DND-41 (cell line): ENCODE measurements around the gene STRN4.

Source experiments
- ATAC-seq: fragments of 200-7000 bp; cut with Tn5 transposase; 3 replicates; pipeline ENCODE4 v1.9.1; 2021; ENCODE audit warnings: low read depth; ENCODE audit not compliant: insufficient read depth
- DNase-seq: peaks from one replicate; pipeline ENCODE4 v3.0.0-alpha.2; 2020
- H2AFZ ChIP-seq: 2 replicates; pipeline ENCODE4 v1.6.0; 2012; ENCODE audit warnings: low read depth, low read length
- H3K27ac ChIP-seq: 2 replicates; pipeline ENCODE4 v1.5.1; 2012; ENCODE audit warnings: low read length, inconsistent platforms
- H3K27me3 ChIP-seq: fragments of 200-600 bp; sonication (generic); 2 replicates; pipeline ENCODE4 v1.6.0; 2012; ENCODE audit warnings: low read length, mild to moderate bottlenecking, inconsistent platforms; ENCODE audit not compliant: insufficient read depth, poor library complexity
- H3K36me3 ChIP-seq: 2 replicates; pipeline ENCODE4 v1.5.1; 2012; ENCODE audit warnings: low read length, inconsistent platforms; ENCODE audit not compliant: insufficient read depth
- H3K4me1 ChIP-seq: 2 replicates; pipeline ENCODE4 v1.5.1; 2012; ENCODE audit warnings: mild to moderate bottlenecking, low read length; ENCODE audit not compliant: insufficient read depth
- H3K4me2 ChIP-seq: 2 replicates; pipeline ENCODE4 v1.6.0; 2012; ENCODE audit warnings: mild to moderate bottlenecking, moderate library complexity, low read length, inconsistent platforms; ENCODE audit not compliant: insufficient read depth
- H3K4me3 ChIP-seq, 2 experiments: fragments of 200-600 bp in 1 of 2; shearing (Covaris generic) in 1 of 2; 2 replicates each; pipeline ENCODE4 v1.5.1; 2012 to 2016; ENCODE audit warnings: inconsistent platforms in 2 of 2, low read length in 2 of 2, mild to moderate bottlenecking in 2 of 2, low read depth in 1 of 2, moderate library complexity in 1 of 2
- H3K79me2 ChIP-seq: 2 replicates; pipeline ENCODE4 v1.6.0; 2012; ENCODE audit warnings: low read length, inconsistent platforms; ENCODE audit not compliant: insufficient read depth
- H3K9ac ChIP-seq: 2 replicates; pipeline ENCODE4 v1.6.0; 2012; ENCODE audit warnings: low read depth, mild to moderate bottlenecking, inconsistent platforms, low read length, moderate library complexity
- H3K9me3 ChIP-seq: 2 replicates; pipeline ENCODE4 v1.5.1; 2012; ENCODE audit warnings: low read length, moderate library complexity, mild to moderate bottlenecking, inconsistent platforms; ENCODE audit not compliant: insufficient read depth, severe bottlenecking
- H4K20me1 ChIP-seq: 2 replicates; pipeline ENCODE4 v1.6.0; 2012; ENCODE audit warnings: low read length; ENCODE audit not compliant: insufficient read depth
- EZH2 ChIP-seq: IDR thresholded peaks from 3 replicates; pipeline ENCODE4 v1.6.1; 2012; ENCODE audit warnings: borderline replicate concordance, low read depth, mild to moderate bottlenecking, moderate library complexity, low read length, inconsistent platforms; ENCODE audit not compliant: severe bottlenecking
- TF ChIP-seq, protein P1 (sequence below): IDR thresholded peaks from 2 replicates; pipeline ENCODE4 v1.5.1; 2012; ENCODE audit warnings: borderline replicate concordance, low read length, moderate library complexity, mild to moderate bottlenecking; ENCODE audit not compliant: poor library complexity, severe bottlenecking; ENCODE audit errors: extremely low read depth

Gene STRN4

DNA sequence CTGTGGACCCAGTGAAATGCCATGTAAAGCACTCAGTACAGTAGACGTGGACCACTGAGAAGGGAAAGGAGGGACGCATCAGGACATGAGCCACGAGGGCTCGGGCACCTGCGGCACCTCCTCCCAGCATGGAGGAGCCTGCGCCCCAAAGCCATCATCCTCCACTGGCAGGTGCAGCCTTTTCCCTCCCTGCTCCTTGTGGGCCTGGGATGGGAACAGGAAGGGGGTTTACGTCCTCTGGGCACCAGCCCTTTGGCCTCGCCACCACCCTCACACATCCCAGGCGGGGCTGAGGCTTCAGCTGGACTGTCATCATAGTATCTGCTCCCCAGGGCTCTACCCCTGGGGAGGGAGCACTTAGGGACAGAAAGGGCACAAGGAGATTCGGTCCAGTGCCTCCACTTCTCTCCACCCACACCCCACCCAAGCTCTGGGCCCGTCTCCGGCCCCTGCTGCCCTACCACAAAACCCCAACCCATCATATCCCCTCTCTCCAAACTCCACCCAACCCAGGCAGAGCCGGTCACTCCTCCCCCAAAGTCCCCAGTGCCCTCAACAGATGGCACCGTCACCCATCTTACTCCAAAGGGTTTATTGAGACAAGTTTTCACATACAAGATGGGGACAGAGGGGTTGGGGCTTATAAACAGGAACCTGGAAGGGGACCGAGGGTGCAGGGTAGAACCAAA, 27.2 kb downstream of the STRN4 start:
- TF ChIP-seq EZH2 = no peak
- TF ChIP-seq, protein P1, sequence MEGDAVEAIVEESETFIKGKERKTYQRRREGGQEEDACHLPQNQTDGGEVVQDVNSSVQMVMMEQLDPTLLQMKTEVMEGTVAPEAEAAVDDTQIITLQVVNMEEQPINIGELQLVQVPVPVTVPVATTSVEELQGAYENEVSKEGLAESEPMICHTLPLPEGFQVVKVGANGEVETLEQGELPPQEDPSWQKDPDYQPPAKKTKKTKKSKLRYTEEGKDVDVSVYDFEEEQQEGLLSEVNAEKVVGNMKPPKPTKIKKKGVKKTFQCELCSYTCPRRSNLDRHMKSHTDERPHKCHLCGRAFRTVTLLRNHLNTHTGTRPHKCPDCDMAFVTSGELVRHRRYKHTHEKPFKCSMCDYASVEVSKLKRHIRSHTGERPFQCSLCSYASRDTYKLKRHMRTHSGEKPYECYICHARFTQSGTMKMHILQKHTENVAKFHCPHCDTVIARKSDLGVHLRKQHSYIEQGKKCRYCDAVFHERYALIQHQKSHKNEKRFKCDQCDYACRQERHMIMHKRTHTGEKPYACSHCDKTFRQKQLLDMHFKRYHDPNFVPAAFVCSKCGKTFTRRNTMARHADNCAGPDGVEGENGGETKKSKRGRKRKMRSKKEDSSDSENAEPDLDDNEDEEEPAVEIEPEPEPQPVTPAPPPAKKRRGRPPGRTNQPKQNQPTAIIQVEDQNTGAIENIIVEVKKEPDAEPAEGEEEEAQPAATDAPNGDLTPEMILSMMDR = no peak
- Histone ChIP-seq H2AFZ (no peak overlapping the region), H3K4me2 (peak overlapping the region; percentile 90; the same call in 1 of the 2 replicates), H3K36me3 (peaks cover 55% of the 10 kb centered on the region), H3K27me3 (no peaks in the 10 kb centered on the region), H3K27ac (peak overlapping the region; percentile 95), H3K79me2 (peaks cover 30% of the 10 kb centered on the region), H3K4me1 (peaks cover 55% of the 10 kb centered on the region), H3K4me3 (no peak overlapping the region), H3K9me3 (no peaks in the 10 kb centered on the region), H4K20me1 (peaks cover 63% of the 10 kb centered on the region), H3K9ac (peak overlapping the region; percentile 41)
- ATAC-seq (no peak), DNase-seq (no peak)

DNA sequence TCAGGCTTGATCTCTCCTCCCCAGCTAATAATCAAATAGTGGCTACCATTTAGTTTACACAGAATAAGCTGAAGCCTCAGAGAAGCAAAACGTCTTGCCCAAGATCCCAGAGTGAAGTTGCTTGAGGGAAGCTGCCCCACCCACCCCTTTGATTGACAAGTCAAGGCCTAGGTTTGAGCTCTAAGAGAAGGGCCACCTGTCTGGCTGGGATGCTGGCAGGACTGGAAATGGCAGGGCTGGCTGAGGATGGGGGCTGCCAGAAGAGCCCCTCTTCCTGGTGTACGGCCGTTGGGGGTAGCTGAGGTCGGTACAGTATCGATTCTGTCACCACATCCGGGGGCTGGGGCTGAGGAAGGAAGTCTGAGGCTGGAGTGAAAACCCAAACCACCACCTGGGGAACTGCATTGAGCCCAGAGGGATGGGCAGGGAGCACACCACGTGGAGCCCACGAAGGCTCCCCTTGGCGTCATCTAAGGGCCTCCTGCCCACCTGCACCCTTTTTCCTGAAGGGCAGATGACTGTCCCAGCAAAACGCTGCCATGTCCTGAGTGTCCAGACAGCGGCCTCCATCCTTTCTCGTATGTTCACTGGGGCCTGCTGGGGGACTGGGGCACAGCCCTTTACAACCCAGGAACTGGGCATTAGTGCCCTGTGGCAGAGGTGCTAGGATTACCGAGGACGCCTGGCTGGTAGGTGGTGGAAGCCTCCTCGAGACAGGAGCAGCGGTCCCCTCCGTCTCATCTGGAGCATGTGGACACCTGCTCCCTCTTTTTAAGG, 27.9 kb downstream of the STRN4 start:
- H4K20me1 ChIP-seq = peaks cover 60% of the 10 kb centered on the region
- ATAC-seq (peak; percentile 73), DNase-seq (peak; percentile 98)
- H3K27ac ChIP-seq = peak overlapping the region; percentile 95
- no peak for TF ChIP-seq EZH2
- TF ChIP-seq, protein P1 = no peak
- peaks cover 33% of the 10 kb centered on the region for H3K79me2 ChIP-seq
- peaks cover 48% of the 10 kb centered on the region for H3K36me3 ChIP-seq
- peak overlapping the region; percentile 95 for H3K9ac ChIP-seq
- H3K27me3 ChIP-seq = no peaks in the 10 kb centered on the region
- H2AFZ ChIP-seq = no peak overlapping the region
- H3K9me3 ChIP-seq = no peaks in the 10 kb centered on the region
- peaks cover 63% of the 10 kb centered on the region for H3K4me1 ChIP-seq
- peak overlapping the region in 1 of 2 experiments; percentile 76; a peak in 3 of 4 replicates for H3K4me3 ChIP-seq
- H3K4me2 ChIP-seq = peak overlapping the region; percentile 90

DNA sequence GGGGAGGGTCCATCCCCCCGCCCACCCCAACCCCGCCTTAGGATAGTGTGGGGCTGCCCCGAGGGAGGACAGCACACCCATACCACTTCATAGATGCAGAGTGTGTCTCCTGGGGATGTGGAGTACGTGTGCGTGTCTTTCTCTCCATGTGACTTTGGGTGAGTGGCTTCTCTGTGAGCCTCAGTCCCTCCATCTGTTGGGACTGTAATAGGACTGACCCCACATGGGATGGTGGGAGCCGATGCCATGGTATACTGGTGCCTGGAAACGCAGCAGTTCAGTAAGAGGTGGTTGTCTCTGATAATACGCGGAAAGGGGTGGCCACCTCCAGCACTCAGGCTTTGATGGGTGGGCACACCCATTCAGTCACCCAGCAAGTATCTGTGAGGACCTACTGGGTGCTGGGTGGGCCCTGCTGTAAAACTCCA, 28.5 kb downstream of the STRN4 start:
- Histone ChIP-seq H3K27ac (peak overlapping the region; percentile 95), H4K20me1 (peaks cover 56% of the 10 kb centered on the region), H3K4me1 (peaks cover 63% of the 10 kb centered on the region)

More for the DNA sequence above, 28.5 kb downstream of the STRN4 start:
- ATAC-seq (peak; percentile 11), DNase-seq (no peak)
- Histone ChIP-seq H3K79me2 (peaks cover 38% of the 10 kb centered on the region), H3K9me3 (no peaks in the 10 kb centered on the region), H3K4me2 (peak overlapping the region; percentile 90), H3K27me3 (no peaks in the 10 kb centered on the region), H3K4me3 (peak overlapping the region; percentile 76 to 95; a peak in 3 of 4 replicates), H3K36me3 (peaks cover 42% of the 10 kb centered on the region), H3K9ac (peak overlapping the region; percentile 95), H2AFZ (no peak overlapping the region)
- no peak for TF ChIP-seq EZH2
- TF ChIP-seq, protein P1 = no peak
